Parathyroid adenoma (tissue), 2 donors: ENCODE data around the gene TSHB.

Experiments
- H2AFZ ChIP-seq: fragments of 300-600 bp; sonication (generic); one replicate; pipeline ENCODE4 v1.7.0; 2017; ENCODE audit warnings: antibody characterized with exemption, mild to moderate bottlenecking
- H3K27ac ChIP-seq: fragments of 300-600 bp; sonication (generic); one replicate; pipeline ENCODE4 v1.7.0; 2017
- H3K27me3 ChIP-seq: fragments of 300-600 bp; sonication (generic); one replicate; pipeline ENCODE4 v1.7.0; 2017; ENCODE audit warnings: low read length; ENCODE audit not compliant: control insufficient read depth, insufficient read depth
- H3K36me3 ChIP-seq: fragments of 300-600 bp; sonication (generic); one replicate; pipeline ENCODE4 v1.7.0; 2017; ENCODE audit warnings: low read length; ENCODE audit not compliant: control insufficient read depth, insufficient read depth
- H3K4me1 ChIP-seq: fragments of 300-600 bp; sonication (generic); one replicate; pipeline ENCODE4 v1.7.0; 2017; ENCODE audit warnings: control low read depth
- H3K4me2 ChIP-seq: fragments of 300-600 bp; sonication (generic); one replicate; pipeline ENCODE4 v1.7.0; 2017; ENCODE audit warnings: low read length
- H3K4me3 ChIP-seq: fragments of 300-600 bp; sonication (generic); one replicate; pipeline ENCODE4 v1.7.0; 2017; ENCODE audit warnings: low read depth, low read length
- H3K79me2 ChIP-seq: fragments of 300-600 bp; sonication (generic); one replicate; pipeline ENCODE4 v1.7.0; 2017; ENCODE audit warnings: control low read depth
- H3K9ac ChIP-seq: fragments of 300-600 bp; sonication (generic); one replicate; pipeline ENCODE4 v1.7.0; 2017; ENCODE audit warnings: mild to moderate bottlenecking
- H3K9me3 ChIP-seq: fragments of 300-600 bp; sonication (generic); one replicate; pipeline ENCODE4 v1.7.0; 2017; ENCODE audit warnings: low read length; ENCODE audit not compliant: control insufficient read depth
- CTCF ChIP-seq: fragments of 300-600 bp; sonication (generic); IDR thresholded peaks from one replicate; pipeline ENCODE4 v1.7.0; 2017; ENCODE audit warnings: antibody characterized with exemption, mild to moderate bottlenecking
- donor health status: primary hyperparathyroidism.

Gene TSHB

GRCh38 chr1:115040501-115040900 lies 10.9 kb downstream of the TSHB start:
- H3K36me3 ChIP-seq, result no peaks in the 10 kb centered on the region
- H3K4me1 ChIP-seq, result no peaks in the 10 kb centered on the region
- no peak overlapping the region for H3K27ac ChIP-seq
- H3K9ac ChIP-seq, result no peak overlapping the region
- H3K27me3 ChIP-seq, result no peaks in the 10 kb centered on the region
- no peak overlapping the region for H3K4me2 ChIP-seq
- no peak for TF ChIP-seq CTCF
- no peak overlapping the region for H2AFZ ChIP-seq
- no peak overlapping the region for H3K4me3 ChIP-seq
- H3K79me2 ChIP-seq, result no peaks in the 10 kb centered on the region
- no peaks in the 10 kb centered on the region for H3K9me3 ChIP-seq

DNA sequence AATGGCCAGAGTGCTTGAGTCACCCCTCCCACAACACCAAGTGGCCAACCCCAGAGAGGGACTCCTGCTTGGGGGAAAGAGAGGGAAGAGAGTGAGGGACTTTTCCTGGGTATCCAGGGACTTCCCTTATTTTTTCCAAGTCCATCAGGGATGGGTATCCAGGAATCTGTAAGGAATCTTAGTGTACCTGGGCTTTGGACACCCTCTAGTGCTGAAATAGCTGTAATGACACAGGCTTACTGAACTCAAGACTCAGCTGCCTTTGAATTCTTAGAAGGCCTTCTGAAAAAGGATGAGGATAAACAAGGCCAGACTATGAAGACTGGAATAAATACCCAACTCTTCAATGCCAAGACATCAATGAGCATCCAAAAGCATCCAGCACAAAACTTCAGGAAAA lies 12.0 kb downstream of the TSHB start:
- H3K9me3 ChIP-seq, result no peaks in the 10 kb centered on the region
- H3K9ac ChIP-seq, result no peak overlapping the region

DNA sequence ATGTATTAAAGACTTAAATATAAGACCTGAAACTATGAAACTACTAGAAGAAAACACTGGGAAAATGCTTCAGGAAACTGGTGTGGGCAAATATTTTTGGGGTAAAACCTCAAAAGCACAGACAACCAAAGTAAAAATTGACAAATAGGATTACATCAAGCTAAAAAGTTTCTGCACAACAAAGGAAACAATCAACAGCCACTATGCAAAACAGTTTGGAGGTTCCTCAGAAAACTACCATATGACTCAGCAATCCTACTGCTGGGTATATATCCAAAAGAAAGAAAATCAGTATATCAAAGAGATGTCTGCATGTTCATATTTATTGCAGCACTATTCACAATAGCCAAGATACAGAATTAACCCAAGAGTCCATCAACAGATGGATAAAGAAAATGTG lies 17.1 kb downstream of the TSHB start:
- H3K36me3 ChIP-seq, result no peaks in the 10 kb centered on the region
- H2AFZ ChIP-seq, result no peak overlapping the region
- no peak overlapping the region for H3K9ac ChIP-seq
- H3K9me3 ChIP-seq, result no peaks in the 10 kb centered on the region
- no peaks in the 10 kb centered on the region for H3K79me2 ChIP-seq
- no peak for TF ChIP-seq CTCF
- H3K4me1 ChIP-seq, result no peaks in the 10 kb centered on the region
- H3K27ac ChIP-seq, result no peak overlapping the region
- H3K4me3 ChIP-seq, result no peak overlapping the region
- H3K27me3 ChIP-seq, result no peaks in the 10 kb centered on the region
- no peak overlapping the region for H3K4me2 ChIP-seq

More for the DNA sequence above, 12.0 kb downstream of the TSHB start:
- Histone ChIP-seq H3K79me2 (no peaks in the 10 kb centered on the region), H2AFZ (no peak overlapping the region), H3K27me3 (no peaks in the 10 kb centered on the region), H3K36me3 (no peaks in the 10 kb centered on the region), H3K27ac (no peak overlapping the region), H3K4me2 (no peak overlapping the region), H3K4me3 (no peak overlapping the region), H3K4me1 (no peaks in the 10 kb centered on the region)
- TF ChIP-seq CTCF, result no peak

GRCh38 chr1:115051850-115052249 lies 22.2 kb downstream of the TSHB start:
- no peak for TF ChIP-seq CTCF
- Histone ChIP-seq H3K27ac (no peak overlapping the region), H3K4me3 (no peak overlapping the region)

DNA sequence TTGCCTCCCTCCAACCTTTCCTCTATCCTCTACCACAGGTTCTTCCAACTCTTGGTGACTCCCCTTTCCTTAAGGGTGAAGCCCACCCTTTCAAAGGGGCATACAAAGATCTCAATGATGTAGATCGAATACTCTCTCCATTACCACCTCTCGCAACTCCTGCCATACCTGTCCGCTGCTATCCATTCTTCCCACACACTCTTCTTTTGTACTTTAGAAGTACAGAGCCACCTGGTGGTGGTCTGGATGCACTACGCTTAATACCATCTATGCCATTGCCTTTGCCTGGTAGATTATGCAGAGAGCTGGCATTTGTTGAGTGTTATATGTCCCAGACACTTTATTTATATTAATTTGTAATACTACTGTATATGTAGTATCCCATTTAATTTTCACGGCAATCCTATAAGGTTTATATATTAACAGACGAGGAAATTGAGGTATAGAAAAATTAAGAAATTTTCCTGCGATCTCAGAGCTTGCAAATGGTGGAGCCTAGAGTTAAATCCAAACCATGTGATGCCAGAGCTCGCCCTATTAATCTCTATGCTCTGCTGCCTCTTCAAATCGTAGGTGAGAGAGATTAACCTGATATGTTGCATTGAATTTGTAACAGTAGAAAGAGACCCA lies 22.9 kb downstream of the TSHB start:
- H3K27ac ChIP-seq, result no peak overlapping the region
- H3K27me3 ChIP-seq, result no peaks in the 10 kb centered on the region
- no peak overlapping the region for H3K9ac ChIP-seq
- no peaks in the 10 kb centered on the region for H3K36me3 ChIP-seq
- peak; percentile 73 for TF ChIP-seq CTCF
- H2AFZ ChIP-seq, result no peak overlapping the region
- no peaks in the 10 kb centered on the region for H3K9me3 ChIP-seq
- no peak overlapping the region for H3K4me3 ChIP-seq
- no peak overlapping the region for H3K4me2 ChIP-seq
- H3K79me2 ChIP-seq, result no peaks in the 10 kb centered on the region
- H3K4me1 ChIP-seq, result peaks cover 20% of the 10 kb centered on the region

More at GRCh38 chr1:115051850-115052249, 22.2 kb downstream of the TSHB start:
- Histone ChIP-seq H3K36me3 (no peaks in the 10 kb centered on the region), H3K27me3 (no peaks in the 10 kb centered on the region), H3K9me3 (no peaks in the 10 kb centered on the region), H3K4me2 (no peak overlapping the region), H2AFZ (no peak overlapping the region), H3K4me1 (peaks cover 13% of the 10 kb centered on the region), H3K79me2 (no peaks in the 10 kb centered on the region), H3K9ac (no peak overlapping the region)
